Hair follicular keratinocyte (primary cell): ENCODE data around the gene RAB8B. TPM values are rescaled to one million over a fixed set of nuclear protein-coding genes. Genes with fewer than 3 reads are reported as not detected.

ENCODE experiments used
- total RNA-seq: library from RNA; depleted of rRNA; stranded (reverse); fragments of >200 nt; gene quantifications from 2 replicates; pipeline ENCODE4 v1.2.3, GENCODE V29; 2015

RAB8B gene
- 8.6 and 18.8 TPM in 2 replicates for total RNA-seq

GRCh38 chr15:63188926-63189871, at the start of gene RAB8B:
Gene RAB8B (plus strand): TSS chr15:63189606. CDS start chr15:63189625, 19 bp downstream.

GRCh38 chr15:63157118-63157843, 32.1 kb upstream of the RAB8B start, which contains the start of gene RPS27L:
Gene RPS27L (minus strand): TSS chr15:63157477. CDS start chr15:63157405, 72 bp downstream.

GRCh38 chr15:63277038-63277892, 87.9 kb downstream of the RAB8B start, which contains the start of gene APH1B:
Gene APH1B (plus strand): TSS chr15:63277605. CDS start chr15:63277624, 19 bp downstream.

Other genes starting within 250 kb of the RAB8B start
- 106 and 114 TPM in 2 replicates for gene TPM1, start 146.9 kb upstream of the RAB8B start, total RNA-seq
- gene LACTB, start 67.7 kb upstream of the RAB8B start, total RNA-seq = 16.1 and 22.2 TPM in 2 replicates
- 122 and 134 TPM in 2 replicates for gene RPS27L, start 32.1 kb upstream of the RAB8B start, total RNA-seq
- gene APH1B, start 88.0 kb downstream of the RAB8B start, total RNA-seq = 4.7 and 5.9 TPM in 2 replicates
- gene CA12, start 192.2 kb downstream of the RAB8B start, total RNA-seq = 67.4 and 107 TPM in 2 replicates